ENCODE data around the gene BICD2.

Gene BICD2

DNA sequence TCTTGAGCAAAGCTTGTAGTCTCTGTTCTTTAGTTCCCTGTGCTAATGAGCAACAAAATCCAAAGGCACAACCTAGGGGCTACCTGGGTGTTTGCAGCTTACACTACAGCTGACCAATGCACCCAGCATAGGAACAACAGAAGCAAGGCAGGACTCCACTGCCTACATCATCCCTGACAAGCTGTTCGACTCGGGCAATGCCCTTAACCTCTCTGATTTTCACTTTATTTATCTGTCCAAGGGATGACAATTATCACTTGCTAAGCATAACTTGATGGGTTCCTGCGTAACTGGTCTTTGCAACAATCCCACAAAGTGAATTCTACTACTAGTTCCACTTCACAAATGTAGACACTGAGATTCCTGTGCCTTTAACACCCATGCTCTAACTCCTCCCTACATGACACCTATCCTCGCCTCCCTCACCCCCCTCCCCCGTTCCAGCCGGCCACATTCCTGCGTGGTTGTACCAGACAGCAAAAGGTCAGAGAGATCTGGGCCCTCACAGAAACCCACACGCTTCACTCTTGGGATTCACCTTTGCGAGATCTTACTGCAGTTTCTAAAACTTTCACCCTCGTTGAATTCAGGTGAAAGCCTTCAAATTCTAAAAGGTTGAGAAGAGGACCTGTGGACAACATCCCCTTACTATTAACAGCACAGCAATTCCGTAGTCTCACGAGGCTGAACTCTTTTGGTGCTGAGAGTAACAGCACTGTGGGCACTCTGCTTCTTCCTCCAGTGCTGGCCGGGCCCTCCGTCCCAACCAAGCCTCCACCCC, 95.7 kb downstream of the BICD2 start:
- no peak for DNase-seq (ENCODE audit: low spot score)

DNA sequence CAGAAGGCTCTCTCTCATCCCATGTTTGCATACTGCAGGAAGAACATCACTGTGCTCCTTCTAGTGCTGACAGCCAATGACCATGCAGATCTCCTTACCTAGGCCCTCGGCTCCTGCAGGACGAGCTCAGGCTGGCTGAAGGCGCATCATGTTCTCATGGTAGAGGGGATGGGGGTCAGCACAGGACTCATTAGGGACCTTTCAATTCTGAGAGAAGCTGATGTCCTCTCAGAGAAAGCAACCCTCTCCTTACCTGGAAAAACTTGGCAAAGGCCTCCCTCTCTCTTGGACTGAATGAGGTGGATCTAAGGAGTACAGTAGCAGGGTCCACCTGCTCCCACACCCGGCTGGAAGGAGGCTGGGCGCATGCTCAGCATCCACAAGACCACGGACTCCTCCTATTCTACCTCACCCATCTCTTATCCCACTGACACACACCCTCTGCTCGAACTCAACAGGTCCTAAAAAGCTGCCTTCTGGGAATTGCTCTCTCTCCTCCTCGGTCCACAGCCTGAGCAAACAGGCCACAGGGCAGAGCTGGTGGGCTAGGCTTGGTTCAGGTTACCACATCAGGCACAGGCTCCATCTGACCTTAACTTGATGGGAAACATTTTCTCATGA, 97.6 kb downstream of the BICD2 start:
- DNase-seq (ENCODE audit: low spot score) = no peak

DNA sequence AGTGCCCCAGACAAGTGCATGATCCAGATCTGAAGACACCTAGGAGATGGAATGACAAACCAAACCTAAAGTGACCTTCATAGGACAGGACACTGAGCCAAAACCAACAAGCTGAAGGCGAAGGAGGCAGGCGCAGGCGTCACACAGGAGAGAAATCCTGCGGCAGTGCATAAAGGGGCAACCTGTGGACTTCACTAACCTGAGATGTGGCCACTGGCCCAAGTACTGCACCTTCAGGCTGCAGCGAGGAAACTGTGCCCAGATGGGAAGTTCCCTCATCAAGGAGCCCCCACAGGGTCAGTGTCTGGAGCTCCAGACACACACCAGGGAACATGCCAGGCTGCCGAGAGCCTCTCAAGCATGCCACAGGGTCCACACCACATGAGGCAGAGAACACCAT, 98.4 kb downstream of the BICD2 start:
- DNase-seq (ENCODE audit: low spot score) = no peak

DNA sequence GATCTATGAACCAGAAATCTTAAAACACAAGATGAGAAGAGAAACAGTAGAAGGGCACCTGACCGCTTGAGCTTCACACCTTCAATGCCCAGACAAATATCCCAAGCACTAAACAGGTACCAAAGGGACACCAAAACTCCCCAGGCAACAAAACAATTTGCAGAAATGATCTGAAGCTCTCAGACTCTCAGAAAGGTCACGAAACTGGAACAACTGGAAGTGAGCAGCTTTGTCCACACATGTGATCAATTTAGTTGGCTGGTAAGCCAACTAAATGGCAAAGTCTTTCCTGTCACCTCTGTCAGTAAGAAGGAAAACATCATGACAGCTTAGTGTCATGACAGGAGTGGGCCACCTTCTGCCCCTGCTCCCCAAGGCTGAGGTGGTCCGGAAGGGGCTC, 98.8 kb downstream of the BICD2 start:
- DNase-seq (ENCODE audit: low spot score) = no peak

DNA sequence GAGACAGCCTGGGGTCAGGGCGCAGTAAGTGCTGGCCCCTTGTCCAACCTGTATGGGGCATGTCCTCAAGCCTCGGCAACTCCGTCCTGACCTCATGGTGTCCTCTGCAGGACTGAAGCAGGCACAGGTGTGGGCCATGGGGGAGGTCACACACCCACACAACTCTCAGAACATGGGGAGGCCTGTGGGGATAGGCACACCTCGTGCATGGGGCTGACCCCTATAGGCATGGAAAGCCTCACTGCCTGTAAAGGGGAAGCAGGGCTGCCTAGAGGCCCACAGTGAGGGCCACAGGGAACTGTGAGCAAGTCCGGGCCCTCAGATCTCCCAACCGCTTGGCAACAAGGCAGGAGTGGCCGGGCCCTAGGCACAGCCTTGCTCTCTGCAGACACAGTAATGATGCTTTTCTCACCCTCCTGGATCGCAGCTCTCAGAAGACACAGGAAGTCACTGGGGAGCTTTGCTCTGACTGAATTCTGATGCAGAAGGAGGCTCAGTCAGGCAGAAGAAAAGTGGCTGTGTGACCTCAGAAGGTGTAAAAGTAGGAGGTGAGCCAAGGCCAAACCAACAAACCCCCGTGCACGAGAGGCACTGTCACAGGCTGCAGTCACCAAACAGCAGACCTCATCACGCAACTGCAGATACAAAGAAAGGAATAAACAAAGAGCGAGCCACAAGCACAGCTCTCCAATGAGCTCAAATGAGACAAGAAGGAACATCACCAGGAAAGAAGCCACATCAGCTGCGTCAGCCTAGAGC, 100.1 kb downstream of the BICD2 start:
- peak; percentile 79 for DNase-seq (ENCODE audit: low spot score)

DNA sequence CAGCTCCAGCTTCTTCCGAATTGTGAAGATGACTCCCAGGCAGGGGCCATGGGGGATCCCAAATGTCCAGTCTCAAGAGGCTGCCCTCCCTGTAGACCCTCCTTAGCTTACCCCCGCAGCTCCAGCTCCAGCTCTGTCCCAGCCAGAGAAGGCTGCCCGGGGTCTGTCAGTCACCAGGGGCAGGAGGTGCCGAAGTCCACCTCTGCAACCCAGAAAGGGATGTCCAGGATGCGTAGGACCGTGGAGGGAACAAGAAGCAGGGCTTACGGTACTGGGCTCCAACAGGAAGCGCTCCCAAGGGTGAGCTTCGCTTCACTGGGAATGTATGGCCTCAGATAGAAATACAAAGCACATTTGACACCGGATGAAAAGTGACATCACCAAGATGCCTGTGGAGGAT, 100.7 kb downstream of the BICD2 start:
- DNase-seq (ENCODE audit: low spot score) = peak; percentile 26

DNA sequence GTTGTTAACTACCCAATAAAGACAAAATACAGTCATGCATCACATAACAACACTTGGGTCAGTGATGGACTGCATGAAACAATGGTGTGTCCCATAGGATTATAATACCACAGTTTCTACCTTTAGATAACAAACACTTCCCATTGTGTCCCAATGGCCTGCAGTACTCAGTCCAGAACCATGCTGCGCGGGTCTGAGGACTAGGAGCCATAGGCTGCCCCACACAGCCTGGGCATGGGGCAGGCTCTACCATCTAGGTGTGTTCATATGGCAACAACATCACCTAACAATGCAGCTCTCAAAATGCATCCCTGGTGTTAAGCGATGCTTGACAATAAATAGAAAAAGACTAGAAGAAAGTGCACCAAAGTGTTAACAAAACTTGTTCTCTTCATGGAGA, 101.5 kb downstream of the BICD2 start:
- no peak for DNase-seq (ENCODE audit: low spot score)

DNA sequence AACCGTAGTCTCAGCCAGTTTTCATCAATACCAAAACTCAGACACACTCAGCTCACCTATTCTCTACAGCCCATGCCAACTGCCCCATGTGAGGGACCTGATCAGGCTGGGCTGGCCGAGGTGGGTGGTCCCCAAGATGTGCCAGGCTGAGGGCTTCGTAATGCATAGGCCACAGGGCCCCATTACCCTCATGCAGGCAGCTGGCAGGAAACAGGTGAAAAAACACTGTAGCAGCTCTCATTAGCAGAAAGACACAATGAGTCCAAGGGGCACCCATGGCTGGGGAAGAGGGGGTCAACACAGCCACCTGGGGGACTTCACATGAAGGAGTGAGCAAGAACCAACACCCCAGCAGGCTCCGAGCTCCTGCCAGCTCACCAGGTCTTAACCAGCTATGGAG, 102.9 kb downstream of the BICD2 start:
- no peak for DNase-seq (ENCODE audit: low spot score)
